Keratinocyte (primary cell): ENCODE data around the gene MORC4. TPM values are rescaled to one million over a fixed set of nuclear protein-coding genes. Genes with fewer than 3 reads are reported as not detected.

Experiments
- DNase-seq: peaks from one replicate; pipeline ENCODE4 v3.0.0-alpha.2; 2011; ENCODE audit warnings: low read depth, missing footprints, low spot score
- FAIRE-seq: peaks from 2 replicates; lab custom pipeline; 2011; peaks lifted over from hg19 to GRCh38; lab: Jason Lieb, UNC
- H2AFZ ChIP-seq: 2 replicates; pipeline ENCODE4 v1.6.0; 2012; ENCODE audit warnings: low read length, control low read depth, inconsistent platforms; ENCODE audit not compliant: control insufficient read depth
- H3K27ac ChIP-seq: 2 replicates; pipeline ENCODE4 v1.5.1; 2011; ENCODE audit warnings: low read length; ENCODE audit not compliant: control insufficient read depth, insufficient read depth
- H3K27me3 ChIP-seq: 3 replicates; pipeline ENCODE4 v1.6.0; 2011; ENCODE audit warnings: low read length; ENCODE audit not compliant: control insufficient read depth, insufficient read depth; ENCODE audit errors: extremely low read depth
- H3K36me3 ChIP-seq, 2 experiments: 2 replicates in 1 of 2; 3 replicates in 1 of 2; pipeline ENCODE4 v1.5.1; 2011; ENCODE audit warnings: low read length in 2 of 2, mild to moderate bottlenecking in 1 of 2; ENCODE audit not compliant: control insufficient read depth in 2 of 2, insufficient read depth in 2 of 2; ENCODE audit errors: extremely low read depth in 1 of 2
- H3K4me1 ChIP-seq: 3 replicates; pipeline ENCODE4 v1.5.1; 2011; ENCODE audit warnings: low read length; ENCODE audit not compliant: control insufficient read depth, insufficient read depth; ENCODE audit errors: extremely low read depth
- H3K4me2 ChIP-seq: 3 replicates; pipeline ENCODE4 v1.6.0; 2011; ENCODE audit warnings: low read depth, low read length; ENCODE audit not compliant: control insufficient read depth, insufficient read depth; ENCODE audit errors: extremely low read depth
- H3K4me3 ChIP-seq, 3 experiments: fragments of 200-600 bp in 1 of 3; sonication (generic) in 1 of 3; 2 replicates in 2 of 3; 3 replicates in 1 of 3; pipeline ENCODE4 v1.5.1; 2011 to 2016; ENCODE audit warnings: low read length in 3 of 3, mild to moderate bottlenecking in 3 of 3, control low read depth in 2 of 3, inconsistent platforms in 1 of 3, low read depth in 1 of 3, mixed read lengths in 1 of 3, mixed run types in 1 of 3, moderate library complexity in 1 of 3; ENCODE audit not compliant: control insufficient read depth in 2 of 3, insufficient read depth in 2 of 3; ENCODE audit errors: extremely low read depth in 1 of 3
- H3K79me2 ChIP-seq: 2 replicates; pipeline ENCODE4 v1.6.0; 2012; ENCODE audit warnings: low read length; ENCODE audit not compliant: control insufficient read depth, insufficient read depth
- H3K9ac ChIP-seq: 3 replicates; pipeline ENCODE4 v1.6.0; 2011; ENCODE audit warnings: low read length; ENCODE audit not compliant: control insufficient read depth, insufficient read depth; ENCODE audit errors: extremely low read depth
- H3K9me1 ChIP-seq: 3 replicates; pipeline ENCODE4 v1.6.0; 2011; ENCODE audit warnings: low read length; ENCODE audit not compliant: control insufficient read depth, insufficient read depth; ENCODE audit errors: extremely low read depth
- H3K9me3 ChIP-seq: 2 replicates; pipeline ENCODE4 v1.5.1; 2012; ENCODE audit warnings: low read depth, low read length; ENCODE audit not compliant: control insufficient read depth
- H4K20me1 ChIP-seq: 3 replicates; pipeline ENCODE4 v1.6.0; 2011; ENCODE audit warnings: low read length; ENCODE audit not compliant: control insufficient read depth, insufficient read depth; ENCODE audit errors: extremely low read depth
- CTCF ChIP-seq, 3 experiments: IDR thresholded peaks in 1 of 3; conservative IDR thresholded peaks in 1 of 3; optimal IDR thresholded peaks in 1 of 3; 2 replicates in 2 of 3; 3 replicates in 1 of 3; pipeline versions ENCODE3 to v1.5.1; 2011; ENCODE audit warnings: low read length in 3 of 3, mild to moderate bottlenecking in 3 of 3, moderate library complexity in 2 of 3, control low read depth in 1 of 3, inconsistent platforms in 1 of 3; ENCODE audit not compliant: insufficient read depth in 2 of 3; ENCODE audit errors: extremely low read depth in 1 of 3
- EZH2 ChIP-seq: IDR thresholded peaks from one replicate; pipeline ENCODE4 v1.6.1; 2012; ENCODE audit warnings: inconsistent platforms, mild to moderate bottlenecking, low read length, moderate library complexity
- dilution Hi-C: fragments of 300-500 bp; cut with MboI; formaldehyde crosslinking; loops from one replicate; pipeline ENCODE4 v1.7.0; 2020; ENCODE audit warnings: low sequenced_read_pairs; ENCODE audit not compliant: extremely low pct_ligation_motif_present
- polyA plus RNA-seq, 5 experiments: library from polyadenylated mRNA; depleted of rRNA in 3 of 5; stranded (reverse) in 3 of 5; stranded (forward) in 1 of 5; unstranded in 1 of 5; fragments of >200 nt; gene quantifications; 1 replicate in 1 of 5; 2 replicates in 3 of 5; 3 replicates in 1 of 5; pipeline versions ENCODE4 v1.2.1 to v1.2.3, GENCODE V29; 2011 to 2012; ENCODE audit warnings: missing spikeins in 2 of 5, low read depth in 1 of 5, low replicate concordance in 1 of 5

Gene MORC4
- polyA plus RNA-seq, 1 donor (not counting 4 experiments of a cell fraction or from before 2014, with no cell fraction given), result 21.0 TPM

- dilution Hi-C loops, result no loop called here
- H3K9me3 ChIP-seq, result no peaks in the 10 kb centered on the region
- H3K9me1 ChIP-seq, result no peaks in the 10 kb centered on the region
- no peak overlapping the region for H3K27ac ChIP-seq
- H3K36me3 ChIP-seq, result no peaks in the 10 kb centered on the region
- DNase-seq (no peak), FAIRE-seq (no peak)
- H4K20me1 ChIP-seq, result no peaks in the 10 kb centered on the region
- H3K4me2 ChIP-seq, result no peak overlapping the region
- TF ChIP-seq EZH2 (no peak), CTCF (optimal IDR thresholded peaks at IDR 0.05 in 1 of 3, IDR thresholded peaks at IDR 0.05 in 1 of 3, conservative IDR thresholded peaks at IDR 0.05 in 1 of 3; ENCODE audit: extremely low read depth in 1 of 3, insufficient read depth in 2 of 3, low read length in 3 of 3) (no peak)
- H3K4me3 ChIP-seq, result no peak overlapping the region
- H3K9ac ChIP-seq, result no peak overlapping the region
- no peaks in the 10 kb centered on the region for H3K4me1 ChIP-seq
- H3K27me3 ChIP-seq, result no peaks in the 10 kb centered on the region
- no peaks in the 10 kb centered on the region for H3K79me2 ChIP-seq
- no peak overlapping the region for H2AFZ ChIP-seq
These were observed 53.5 kb downstream of the MORC4 start for GRCh38 chrX:106946464-106946863.

- FAIRE-seq, result no peak
- Histone ChIP-seq H3K9me1 (no peaks in the 10 kb centered on the region), H2AFZ (no peak overlapping the region), H4K20me1 (no peaks in the 10 kb centered on the region), H3K4me2 (no peak overlapping the region), H3K4me3 (no peak overlapping the region), H3K79me2 (no peaks in the 10 kb centered on the region), H3K27me3 (peaks cover 5% of the 10 kb centered on the region), H3K27ac (no peak overlapping the region), H3K9me3 (no peaks in the 10 kb centered on the region), H3K36me3 (peaks cover 0 to 2% of the 10 kb centered on the region in 2 experiments), H3K4me1 (no peaks in the 10 kb centered on the region), H3K9ac (no peak overlapping the region)
- no peak for TF ChIP-seq EZH2
- TF ChIP-seq CTCF (optimal IDR thresholded peaks at IDR 0.05 in 1 of 3, IDR thresholded peaks at IDR 0.05 in 1 of 3, conservative IDR thresholded peaks at IDR 0.05 in 1 of 3; ENCODE audit: extremely low read depth in 1 of 3, insufficient read depth in 2 of 3, low read length in 3 of 3), result no peak
- dilution Hi-C loops, result no loop called here
- DNase-seq, result no peak
These were observed 59.9 kb downstream of the MORC4 start for GRCh38 chrX:106940068-106940467.
